ENCODE data around the gene FGF3.

- TF ChIP-seq CTCF (IDR thresholded peaks at IDR 0.05) (no peak), EZH2phosphoT487 (IDR thresholded peaks at IDR 0.05) (no peak), EZH2 (IDR thresholded peaks at IDR 0.05) (no peak)
Observed at GRCh38 chr11:69854713-69855112, 35.5 kb upstream of the FGF3 start.

Data from neural progenitor cell (in vitro differentiated cells).